ENCODE results near the gene ATP11C. TPM values are rescaled to one million over a fixed set of nuclear protein-coding genes. Genes with fewer than 3 reads are reported as not detected.
A peak's percentile ranks its signal among the peaks of the same experiment; 100 is the strongest.

The ATP11C gene
- 28.6 and 34.3 TPM in 2 replicates for polyA plus RNA-seq (2011; rRNA removed)
- 5.0 and 5.2 TPM in 2 replicates for polyA plus RNA-seq (2012; cell fraction: cytosol; rRNA removed)
- polyA plus RNA-seq (2012; cell fraction: nucleus; rRNA removed), result 3.9 and 6.4 TPM in 2 replicates
- polyA plus RNA-seq (2017; fragmentation: RNase III; extraction: RNeasy Plus Mini Kit Qiagen cat#74134 plus additional on column Dnase treatment), result 14.9 to 16.9 TPM (median 16.4 TPM) in 3 replicates
- polyA minus RNA-seq (2011; rRNA and poly(A)+ RNA removed), result 13.3 and 13.8 TPM in 2 replicates

- Histone ChIP-seq H3K27ac (peak within 1 kb of the TSS; percentile 88 to 99), H3K9me3 (no peaks in the 10 kb centered on the region), H3K4me2 (peak within 1 kb of the TSS; percentile 93), H3K4me1 (no peaks in the 10 kb centered on the region), H3K4me3 (peak within 1 kb of the TSS; percentile 85)
- TF ChIP-seq RARB (CRISPR knock-in tag; IDR thresholded peaks at IDR 0.05) (no peak), MAX (IDR thresholded peaks at IDR 0.05) (peak; percentile 57; the same call in 1 of the 2 replicates), ZSCAN20 (CRISPR knock-in tag; IDR thresholded peaks at IDR 0.05) (no peak), BCL3 (IDR thresholded peaks at IDR 0.05) (peak; percentile 67; the same call in 2 of the 3 replicates), HOXB5 (CRISPR knock-in tag; IDR thresholded peaks at IDR 0.05) (no peak), PHF8 (IDR thresholded peaks at IDR 0.05; ENCODE audit: borderline replicate concordance, low read depth) (peak; percentile 79), ELK1 (IDR thresholded peaks at IDR 0.05; ENCODE audit: low read depth, low read length) (no peak), PBX3 (IDR thresholded peaks at IDR 0.05) (0 out of 2 replicates have a peak, but pooled peaks have one; percentile 9), SREBF2 (IDR thresholded peaks at IDR 0.05) (no peak), POLR2A (IDR thresholded peaks at IDR 0.05; ENCODE audit: low read length) (peak; percentile 89), RAD21 (conservative IDR thresholded peaks at IDR 0.05 in 1 of 2, IDR thresholded peaks at IDR 0.05 in 1 of 2) (peak; percentile 25 to 53), MAZ (IDR thresholded peaks at IDR 0.05; ENCODE audit: borderline replicate concordance, low read depth, low read length) (0 out of 2 replicates have a peak, but pooled peaks have one; percentile 48), CTCF (IDR thresholded peaks at IDR 0.05) (peak; percentile 8; the same call in 1 of the 3 replicates), JUN (IDR thresholded peaks at IDR 0.05) (peak; percentile 39 to 45; a peak in 3 of 5 replicates), ATOH8 (CRISPR knock-in tag; IDR thresholded peaks at IDR 0.05; ENCODE audit: low read depth) (no peak), ZC3H11A (IDR thresholded peaks at IDR 0.05) (no peak), ZNF302 (CRISPR knock-in tag; IDR thresholded peaks at IDR 0.05) (no peak), CBX2 (IDR thresholded peaks at IDR 0.05; ENCODE audit: borderline replicate concordance, low read depth) (no peak), KDM5A (IDR thresholded peaks at IDR 0.05) (0 out of 2 replicates have a peak, but pooled peaks have one; percentile 31), E2F6 (IDR thresholded peaks at IDR 0.05; ENCODE audit: borderline replicate concordance, low read depth) (0 out of 2 replicates have a peak, but pooled peaks have one; percentile 18), FOSB (CRISPR knock-in tag; IDR thresholded peaks at IDR 0.05) (no peak), USF2 (IDR thresholded peaks at IDR 0.05) (no peak), HES2 (IDR thresholded peaks at IDR 0.05) (no peak), CHD2 (IDR thresholded peaks at IDR 0.05; ENCODE audit: low read length, partially characterized antibody) (peak; percentile 29), MYC (IDR thresholded peaks at IDR 0.05; ENCODE audit: borderline replicate concordance, low read length) (peak; percentile 83; the same call in 1 of the 2 replicates)
- ATAC-seq, result peak; percentile 83 to 89
- under 1% methylated on average over 41 of the region's 52 CpGs for WGBS (ENCODE audit: missing lambda C conversion rate)
- ChIA-PET POLR2A (interaction anchor here (0.8 to 2.3 kb wide), 8 partner anchors 9 to 130 kb away, joined by 3 to 16 read pairs (median 3); no protein-coding TSS in a partner anchor), CTCF (interaction anchor here (0.6 to 1.2 kb wide), 3 partner anchors 8 to 33 kb away, joined by 3 read pairs; no protein-coding TSS in a partner anchor)
- peak; percentile 56 to 89 for DNase-seq (ENCODE audit: low read depth in 1 of 2, low spot score in 1 of 2)
- FAIRE-seq, result peak; percentile 28
These were observed at the start of gene ATP11C for GRCh38 chrX:139932901-139933796. Gene ATP11C (minus strand): TSS chrX:139933053. CDS start chrX:139932042, 1,011 bp downstream.
